Activated CD8-positive, alpha-beta memory T cell treated with anti-CD3 and anti-CD28 coated beads, Interleukin-2, amount 50 U/mL, for 1 hour (primary cell): ENCODE measurements around the gene CPLX1.
"Not testable (repeated sequence)": the region's sequence is repeated elsewhere in the genome, so short reads cannot be mapped to it uniquely, and the experiment has no call there.

Experiments used
- DNase-seq: peaks from one replicate; pipeline ENCODE4 v3.0.0-alpha.2; 2020; ENCODE audit errors: extremely low read depth

The CPLX1 gene

GRCh38 chr4:757111-757510 lies 68.8 kb downstream of the CPLX1 start:
- no peak for DNase-seq

- DNase-seq, result no peak
These were observed 71.5 kb downstream of the CPLX1 start for GRCh38 chr4:754221-755120.

GRCh38 chr4:753186-753585 lies 72.7 kb downstream of the CPLX1 start:
- not testable (repeated sequence) for DNase-seq

GRCh38 chr4:752196-752861 lies 73.6 kb downstream of the CPLX1 start:
- no peak for DNase-seq

- DNase-seq, result no peak
These were observed 74.3 kb downstream of the CPLX1 start for GRCh38 chr4:751676-752075.

- DNase-seq, result no peak
These were observed 75.9 kb downstream of the CPLX1 start for GRCh38 chr4:749698-750666.

GRCh38 chr4:748461-748860 lies 77.5 kb downstream of the CPLX1 start:
- no peak for DNase-seq

- no peak for DNase-seq
These were observed 78.3 kb downstream of the CPLX1 start for GRCh38 chr4:747546-748170.

GRCh38 chr4:744212-744841 lies 81.6 kb downstream of the CPLX1 start:
- no peak for DNase-seq

- DNase-seq, result no peak
These were observed 82.3 kb downstream of the CPLX1 start for GRCh38 chr4:743463-744211.

- DNase-seq, result peak; percentile 45
These were observed 83.1 kb downstream of the CPLX1 start for GRCh38 chr4:742742-743311.

GRCh38 chr4:742096-742741 lies 83.7 kb downstream of the CPLX1 start:
- DNase-seq, result no peak

GRCh38 chr4:740656-741282 lies 85.2 kb downstream of the CPLX1 start:
- no peak for DNase-seq

GRCh38 chr4:740011-740410 lies 85.9 kb downstream of the CPLX1 start:
- DNase-seq, result no peak

GRCh38 chr4:739569-739968 lies 86.4 kb downstream of the CPLX1 start:
- no peak for DNase-seq

GRCh38 chr4:738781-739280 lies 87.1 kb downstream of the CPLX1 start:
- DNase-seq, result no peak

- not testable (repeated sequence) for DNase-seq
These were observed 89.4 kb downstream of the CPLX1 start for GRCh38 chr4:736561-736960.

- DNase-seq, result no peak
These were observed 90.3 kb downstream of the CPLX1 start for GRCh38 chr4:735583-735982.
